H9 (cell line): Measurements from ENCODE around the gene C1orf21. TPM values are rescaled to one million over a fixed set of nuclear protein-coding genes. Genes with fewer than 3 reads are reported as not detected.

ENCODE experiments used
- DNase-seq: peaks from one replicate; pipeline ENCODE4 v3.0.0-alpha.2; 2017
- H2AFZ ChIP-seq: one replicate; pipeline ENCODE4 v1.6.1; 2013; ENCODE audit warnings: mild to moderate bottlenecking, low read length, control low read depth, moderate library complexity
- H2AK5ac ChIP-seq: 2 replicates; pipeline ENCODE4 v1.6.1; 2013; ENCODE audit warnings: low read length, control low read depth, mixed read lengths; ENCODE audit not compliant: insufficient read length
- H2BK120ac ChIP-seq: one replicate; pipeline ENCODE4 v1.6.1; 2013; ENCODE audit warnings: low read depth, mild to moderate bottlenecking, low read length, control low read depth, inconsistent platforms; ENCODE audit not compliant: poor library complexity, severe bottlenecking
- H2BK12ac ChIP-seq: 2 replicates; pipeline ENCODE4 v1.6.1; 2013; ENCODE audit warnings: low read length, control low read depth, mixed read lengths, low read depth; ENCODE audit not compliant: insufficient read length
- H2BK15ac ChIP-seq: 2 replicates; pipeline ENCODE4 v1.6.1; 2013; ENCODE audit warnings: low read depth, low read length, control low read depth
- H2BK20ac ChIP-seq: one replicate; pipeline ENCODE4 v1.6.1; 2013; ENCODE audit warnings: low read depth, mild to moderate bottlenecking, low read length, control low read depth, inconsistent platforms; ENCODE audit not compliant: poor library complexity, severe bottlenecking
- H2BK5ac ChIP-seq: 2 replicates; pipeline ENCODE4 v1.6.1; 2013; ENCODE audit warnings: low read length, control low read depth, mixed read lengths; ENCODE audit not compliant: insufficient read length
- H3K14ac ChIP-seq: 2 replicates; pipeline ENCODE4 v1.6.1; 2013; ENCODE audit warnings: low read length, control low read depth; ENCODE audit not compliant: insufficient read depth
- H3K18ac ChIP-seq: 2 replicates; pipeline ENCODE4 v1.6.1; 2013; ENCODE audit warnings: low read depth, mild to moderate bottlenecking, mixed read lengths, low read length, control low read depth; ENCODE audit not compliant: insufficient read length
- H3K23ac ChIP-seq: 2 replicates; pipeline ENCODE4 v1.6.1; 2013; ENCODE audit warnings: low read length, control low read depth, mixed read lengths, low read depth; ENCODE audit not compliant: insufficient read length
- H3K23me2 ChIP-seq: 2 replicates; pipeline ENCODE4 v1.6.1; 2013; ENCODE audit warnings: low read depth, mild to moderate bottlenecking, mixed read lengths, low read length, control low read depth; ENCODE audit not compliant: insufficient read length, poor library complexity, severe bottlenecking
- H3K27ac ChIP-seq: 2 replicates; pipeline ENCODE4 v1.5.1; 2013; ENCODE audit warnings: low read length, control low read depth, mixed read lengths, low read depth; ENCODE audit not compliant: insufficient read length
- H3K27me3 ChIP-seq: 2 replicates; pipeline ENCODE4 v1.6.1; 2013; ENCODE audit warnings: low read length, control low read depth, inconsistent platforms; ENCODE audit not compliant: insufficient read depth
- H3K4ac ChIP-seq: 2 replicates; pipeline ENCODE4 v1.6.1; 2013; ENCODE audit warnings: low read depth, mild to moderate bottlenecking, control low read depth, inconsistent platforms, low read length, moderate library complexity
- H3K4me1 ChIP-seq: 2 replicates; pipeline ENCODE4 v1.6.1; 2013; ENCODE audit warnings: low read length, control low read depth, inconsistent platforms; ENCODE audit not compliant: insufficient read depth
- H3K4me2 ChIP-seq: 2 replicates; pipeline ENCODE4 v1.6.1; 2013; ENCODE audit warnings: low read length, control low read depth, mixed read lengths; ENCODE audit not compliant: insufficient read length, insufficient read depth
- H3K56ac ChIP-seq: 2 replicates; pipeline ENCODE4 v1.6.1; 2013; ENCODE audit warnings: low read depth, mild to moderate bottlenecking, mixed read lengths, low read length, control low read depth; ENCODE audit not compliant: insufficient read length
- H3K79me1 ChIP-seq: 2 replicates; pipeline ENCODE4 v1.6.1; 2013; ENCODE audit warnings: low read depth, mild to moderate bottlenecking, moderate library complexity, low read length, control low read depth, inconsistent platforms; ENCODE audit not compliant: insufficient read depth, poor library complexity, severe bottlenecking
- H3K79me2 ChIP-seq: 2 replicates; pipeline ENCODE4 v1.6.1; 2013; ENCODE audit warnings: low read length, control low read depth, inconsistent platforms; ENCODE audit not compliant: insufficient read depth
- H3K9ac ChIP-seq: 2 replicates; pipeline ENCODE4 v1.6.1; 2013; ENCODE audit warnings: low read length, control low read depth, mixed read lengths; ENCODE audit not compliant: insufficient read length; ENCODE audit errors: extremely low read depth
- H3K9me3 ChIP-seq: one replicate; pipeline ENCODE4 v1.6.1; 2013; ENCODE audit warnings: low read depth, low read length, inconsistent platforms; ENCODE audit not compliant: control insufficient read depth
- H3T11ph ChIP-seq: one replicate; pipeline ENCODE4 v1.6.1; 2013; ENCODE audit warnings: mild to moderate bottlenecking, low read length, control low read depth, inconsistent platforms
- H4K20me1 ChIP-seq: one replicate; pipeline ENCODE4 v1.6.1; 2013; ENCODE audit not compliant: control insufficient read depth, insufficient read length, insufficient read depth
- H4K5ac ChIP-seq: 2 replicates; pipeline ENCODE4 v1.6.1; 2013; ENCODE audit warnings: low read depth, mild to moderate bottlenecking, mixed read lengths, low read length, control low read depth; ENCODE audit not compliant: insufficient read length
- H4K8ac ChIP-seq: replicated peaks from 2 replicates; pipeline ENCODE4 v1.6.1; 2013; ENCODE audit warnings: low read length, control low read depth, mixed read lengths, low read depth; ENCODE audit not compliant: insufficient read length
- H4K91ac ChIP-seq: 2 replicates; pipeline ENCODE4 v1.6.1; 2013; ENCODE audit warnings: low read depth, mild to moderate bottlenecking, moderate library complexity, mixed read lengths, low read length, control low read depth; ENCODE audit not compliant: insufficient read length
- H3K27ac Mint-ChIP-seq, 3 experiments: 2 replicates in 2 of 3; 3 replicates in 1 of 3; pipeline ENCODE4 v1.8.0; 2020 to 2021; ENCODE audit warnings: mixed read lengths in 3 of 3, mild to moderate bottlenecking in 1 of 3, moderate library complexity in 1 of 3
- H3K27me3 Mint-ChIP-seq: 2 replicates; pipeline ENCODE4 v1.8.0; 2021; ENCODE audit warnings: low read depth, mild to moderate bottlenecking, moderate library complexity, mixed read lengths
- H3K36me3 Mint-ChIP-seq, 3 experiments: 2 replicates in 2 of 3; 3 replicates in 1 of 3; pipeline ENCODE4 v1.8.0; 2020 to 2021; ENCODE audit warnings: low read depth in 3 of 3, mixed read lengths in 3 of 3; ENCODE audit not compliant: insufficient read depth in 1 of 3
- H3K4me1 Mint-ChIP-seq, 2 experiments: 2 replicates each; pipeline ENCODE4 v1.8.0; 2020; ENCODE audit warnings: mixed read lengths in 2 of 2
- H3K4me3 Mint-ChIP-seq, 2 experiments: 2 replicates in 1 of 2; 3 replicates in 1 of 2; pipeline ENCODE4 v1.8.0; 2020 to 2021; ENCODE audit warnings: mild to moderate bottlenecking in 2 of 2, mixed read lengths in 2 of 2, moderate library complexity in 1 of 2
- H3K9me3 Mint-ChIP-seq, 2 experiments: 2 replicates in 1 of 2; 3 replicates in 1 of 2; pipeline ENCODE4 v1.8.0; 2020; ENCODE audit warnings: mild to moderate bottlenecking in 2 of 2, mixed read lengths in 2 of 2, moderate library complexity in 1 of 2
- WGBS: extraction: QIAGEN DNeasy Blood & Tissue Kit; methylation state at CpG from one replicate; pipeline ENCODE4 v1.1.7; 2013; ENCODE audit warnings: missing lambda C conversion rate, low lambda C conversion rate, mixed read lengths; ENCODE audit not compliant: insufficient read length; ENCODE audit errors: extremely low coverage; 5-methylcytosine and 5-hydroxymethylcytosine counted together
- total RNA-seq: library from RNA; stranded (reverse); gene quantifications from 2 replicates; pipeline ENCODE4 v1.2.1, GENCODE V29; 2021
- TF ChIP-seq, protein P1 (sequence below): fragments of 200-600 bp; sonication (generic); conservative IDR thresholded peaks from 3 replicates; pipeline ENCODE4 v1.8.0; 2021; ENCODE audit warnings: antibody characterized with exemption, mild to moderate bottlenecking

The C1orf21 gene
- total RNA-seq, 1 experiment from 2014 or later: 36.0 TPM

DNA sequence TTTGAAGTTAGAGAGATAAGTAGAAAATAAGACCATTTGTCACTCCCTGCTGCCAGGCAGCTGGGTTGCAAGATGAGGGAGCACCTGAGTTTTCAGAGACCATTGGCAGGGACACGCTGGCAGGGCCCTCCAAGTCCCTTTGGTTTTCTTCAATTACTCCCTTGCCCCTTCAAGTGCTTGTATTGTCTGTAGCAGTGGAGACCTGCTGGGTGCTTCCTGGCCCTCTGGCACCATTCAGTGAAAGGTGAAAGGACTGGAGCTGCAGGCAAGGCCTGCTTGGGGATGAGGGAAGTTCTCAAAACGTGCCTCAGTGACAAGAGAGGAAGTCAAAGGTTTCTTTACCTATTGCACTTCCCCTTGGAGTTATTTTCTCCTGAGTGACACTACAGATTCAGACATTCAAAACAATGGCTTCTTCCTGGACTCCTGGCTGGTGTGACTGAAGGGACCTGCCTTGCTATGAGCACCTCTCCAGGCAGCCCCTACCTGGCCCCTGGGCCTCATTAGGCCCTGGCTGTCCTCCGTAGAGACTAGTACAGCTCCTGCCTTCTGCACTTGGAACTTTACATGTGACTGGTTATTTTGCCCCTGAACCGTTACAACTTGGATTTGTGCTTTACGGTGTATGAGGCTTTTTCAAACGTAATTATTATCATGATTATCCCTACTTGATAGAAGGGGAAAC, 100.1 kb downstream of the C1orf21 start:
- H3K4me2 ChIP-seq: no peak overlapping the region
- no peak overlapping the region for H3K4ac ChIP-seq
- H2BK120ac ChIP-seq: no peak overlapping the region
- no peak overlapping the region for H3K23ac ChIP-seq
- H3K27me3 Mint-ChIP-seq: no peaks in the 10 kb centered on the region
- DNase-seq: peak; percentile 67
- H3K23me2 ChIP-seq: no peaks in the 10 kb centered on the region
- no peaks in the 10 kb centered on the region for H4K20me1 ChIP-seq
- no peaks in the 10 kb centered on the region for H3K79me2 ChIP-seq
- no peak overlapping the region for H2BK12ac ChIP-seq
- H2AK5ac ChIP-seq: no peak overlapping the region
- TF ChIP-seq, protein P1, sequence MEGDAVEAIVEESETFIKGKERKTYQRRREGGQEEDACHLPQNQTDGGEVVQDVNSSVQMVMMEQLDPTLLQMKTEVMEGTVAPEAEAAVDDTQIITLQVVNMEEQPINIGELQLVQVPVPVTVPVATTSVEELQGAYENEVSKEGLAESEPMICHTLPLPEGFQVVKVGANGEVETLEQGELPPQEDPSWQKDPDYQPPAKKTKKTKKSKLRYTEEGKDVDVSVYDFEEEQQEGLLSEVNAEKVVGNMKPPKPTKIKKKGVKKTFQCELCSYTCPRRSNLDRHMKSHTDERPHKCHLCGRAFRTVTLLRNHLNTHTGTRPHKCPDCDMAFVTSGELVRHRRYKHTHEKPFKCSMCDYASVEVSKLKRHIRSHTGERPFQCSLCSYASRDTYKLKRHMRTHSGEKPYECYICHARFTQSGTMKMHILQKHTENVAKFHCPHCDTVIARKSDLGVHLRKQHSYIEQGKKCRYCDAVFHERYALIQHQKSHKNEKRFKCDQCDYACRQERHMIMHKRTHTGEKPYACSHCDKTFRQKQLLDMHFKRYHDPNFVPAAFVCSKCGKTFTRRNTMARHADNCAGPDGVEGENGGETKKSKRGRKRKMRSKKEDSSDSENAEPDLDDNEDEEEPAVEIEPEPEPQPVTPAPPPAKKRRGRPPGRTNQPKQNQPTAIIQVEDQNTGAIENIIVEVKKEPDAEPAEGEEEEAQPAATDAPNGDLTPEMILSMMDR: no peak
- no peak overlapping the region for H3K27ac ChIP-seq
- H4K91ac ChIP-seq: no peak overlapping the region
- peaks cover 51 to 71% of the 10 kb centered on the region in 2 experiments for H3K4me1 Mint-ChIP-seq
- no peak overlapping the region for H2BK15ac ChIP-seq
- no peak overlapping the region for H3K4me3 Mint-ChIP-seq
- H2AFZ ChIP-seq: no peak overlapping the region
- H3K18ac ChIP-seq: no peak overlapping the region
- H3K14ac ChIP-seq: no peak overlapping the region
- H3K4me1 ChIP-seq: peaks cover 7% of the 10 kb centered on the region
- H3K56ac ChIP-seq: no peak overlapping the region
- peaks cover 3 to 15% (median 4%) of the 10 kb centered on the region in 3 experiments; a peak in 5 of 7 replicates for H3K36me3 Mint-ChIP-seq
- no peaks in the 10 kb centered on the region for H3K79me1 ChIP-seq
- no peak overlapping the region for H2BK20ac ChIP-seq
- no peak overlapping the region for H4K8ac ChIP-seq
- H3K9me3 ChIP-seq: no peaks in the 10 kb centered on the region
- H4K5ac ChIP-seq: no peak overlapping the region
- peak overlapping the region; percentile 87 to 93 (median 91); a peak in 5 of 7 replicates for H3K27ac Mint-ChIP-seq
- H3K9me3 Mint-ChIP-seq: no peaks in the 10 kb centered on the region
- no CpG with 5 or more reads among the region's 6 CpGs for WGBS
- H3K9ac ChIP-seq: no peak overlapping the region
- no peak overlapping the region for H3T11ph ChIP-seq
- H2BK5ac ChIP-seq: no peak overlapping the region
- H3K27me3 ChIP-seq: no peaks in the 10 kb centered on the region
